Measurements from ENCODE around the gene GABRR2.

- TF ChIP-seq ZFP30 (CRISPR knock-in tag; IDR thresholded peaks at IDR 0.05) (no peak), ZNF70 (CRISPR knock-in tag; IDR thresholded peaks at IDR 0.05) (no peak), TOX (CRISPR knock-in tag; IDR thresholded peaks at IDR 0.05; ENCODE audit: borderline replicate concordance) (no peak), ARNTL (CRISPR knock-in tag; IDR thresholded peaks at IDR 0.05; ENCODE audit: borderline replicate concordance, low read depth) (no peak)
Measured at GRCh38 chr6:89273816-89274215, 41.3 kb downstream of the GABRR2 start.
